ENCODE results near the gene KLRC3. TPM values are rescaled to one million over a fixed set of nuclear protein-coding genes. Genes with fewer than 3 reads are reported as not detected.
A peak's percentile ranks its signal among the peaks of the same experiment; 100 is the strongest.
"Not testable (repeated sequence)": the region's sequence is repeated elsewhere in the genome, so short reads cannot be mapped to it uniquely, and the experiment has no call there.

The KLRC3 gene
- total and polyA plus RNA-seq, 10 donors: 0.13 to 5.8 (median 2.3) TPM

- intact Hi-C loops (cut with DNase I; ENCODE audit: low total_unique reads): no loop called here
- Histone ChIP-seq H3K36me3 (no peaks in the 10 kb centered on the region), H3K27ac (no peak overlapping the region), H3K27me3 (replicated peaks in 1 of 7) (no peaks in the 10 kb centered on the region), H3K9me3 (no peaks in the 10 kb centered on the region), H3K4me3 (no peak overlapping the region), H3K4me1 (no peaks in the 10 kb centered on the region)
- WGBS, 5 donors: 86 to 100% (median 89%) methylated on average over 4 of the region's 4 CpGs
- no peak for TF ChIP-seq CTCF (IDR thresholded peaks at IDR 0.05 in 8 of 11, conservative IDR thresholded peaks at IDR 0.05 in 3 of 11)
- no peak for TF ChIP-seq POLR2AphosphoS5 (IDR thresholded peaks at IDR 0.05)
- no peak for TF ChIP-seq POLR2A (IDR thresholded peaks at IDR 0.05)
- no peak for DNase-seq
Measured at GRCh38 chr12:10448236-10448635, 27.8 kb upstream of the KLRC3 start.

GRCh38 chr12:10446052-10446451, 25.7 kb upstream of the KLRC3 start:
- H3K4me3 ChIP-seq; H3K27me3 ChIP-seq (replicated peaks in 1 of 7); H3K4me1 ChIP-seq; DNase-seq; H3K36me3 ChIP-seq; H3K27ac ChIP-seq; H3K9me3 ChIP-seq; intact Hi-C loops (cut with DNase I; ENCODE audit: low total_unique reads): not testable (repeated sequence)
- 71 to 80% (median 77%) methylated on average over 5 of the region's 5 CpGs for WGBS, 5 donors

- H3K4me3 ChIP-seq; intact Hi-C loops (cut with DNase I; ENCODE audit: low total_unique reads); H3K36me3 ChIP-seq; H3K27ac ChIP-seq; H3K27me3 ChIP-seq (replicated peaks in 1 of 7); H3K9me3 ChIP-seq; DNase-seq; H3K4me1 ChIP-seq: not testable (repeated sequence)
- 84 to 93% (median 92%) methylated on average over 7 to 8 of the region's 8 CpGs for WGBS, 5 donors
Measured at GRCh38 chr12:10441144-10441543, 20.7 kb upstream of the KLRC3 start.

GRCh38 chr12:10439608-10440274, 19.3 kb upstream of the KLRC3 start:
- H3K9me3 ChIP-seq; H3K36me3 ChIP-seq; H3K27ac ChIP-seq; H3K4me3 ChIP-seq; intact Hi-C loops (cut with DNase I; ENCODE audit: low total_unique reads); H3K27me3 ChIP-seq (replicated peaks in 1 of 7); DNase-seq; H3K4me1 ChIP-seq: not testable (repeated sequence)
- 73 to 99% (median 88%) methylated on average over 2 of the region's 2 CpGs for WGBS, 5 donors

- H3K4me1 ChIP-seq; DNase-seq; H3K9me3 ChIP-seq; H3K27ac ChIP-seq; H3K27me3 ChIP-seq (replicated peaks in 1 of 7); H3K36me3 ChIP-seq; H3K4me3 ChIP-seq; intact Hi-C loops (cut with DNase I; ENCODE audit: low total_unique reads): not testable (repeated sequence)
- 33 to 75% (median 60%) methylated on average over 1 to 2 of the region's 2 CpGs; no CpG with 5 or more reads in 1 of the 5 donors for WGBS, 5 donors
Measured at GRCh38 chr12:10437601-10438000, 17.2 kb upstream of the KLRC3 start.

GRCh38 chr12:10435816-10436215, 15.4 kb upstream of the KLRC3 start, which contains the start of gene KLRC2:
TSS of gene KLRC2 (minus strand) at chr12:10436010. CDS start at chr12:10435986, 24 bp downstream.
- H3K4me1 ChIP-seq; H3K36me3 ChIP-seq; H3K9me3 ChIP-seq; intact Hi-C loops (cut with DNase I; ENCODE audit: low total_unique reads); DNase-seq; H3K27me3 ChIP-seq (replicated peaks in 1 of 7): not testable (repeated sequence)
- 33 to 38% (median 36%) methylated on average over 3 of the region's 3 CpGs for WGBS, 5 donors
- Histone ChIP-seq H3K27ac (peak within 1 kb of the TSS in 1 of 8 donors; percentile 46), H3K4me3 (peak within 1 kb of the TSS in 2 of 8 donors; percentile 4 to 37)

- H3K27ac ChIP-seq; H3K27me3 ChIP-seq (replicated peaks in 1 of 7); H3K4me1 ChIP-seq; H3K36me3 ChIP-seq; intact Hi-C loops (cut with DNase I; ENCODE audit: low total_unique reads); H3K9me3 ChIP-seq; H3K4me3 ChIP-seq; DNase-seq: not testable (repeated sequence)
- WGBS, 5 donors: 75 to 89% (median 79%) methylated on average over 4 of the region's 4 CpGs
Measured at GRCh38 chr12:10430623-10431022, 10.2 kb upstream of the KLRC3 start.

GRCh38 chr12:10425938-10426337, 5.5 kb upstream of the KLRC3 start:
- H3K9me3 ChIP-seq; H3K36me3 ChIP-seq; DNase-seq; H3K27me3 ChIP-seq (replicated peaks in 1 of 7); intact Hi-C loops (cut with DNase I; ENCODE audit: low total_unique reads); H3K27ac ChIP-seq; H3K4me3 ChIP-seq; H3K4me1 ChIP-seq: not testable (repeated sequence)
- 84 to 93% (median 89%) methylated on average over 7 to 8 of the region's 8 CpGs for WGBS, 5 donors

- DNase-seq; H3K27me3 ChIP-seq (replicated peaks in 1 of 7); H3K27ac ChIP-seq; H3K36me3 ChIP-seq; H3K4me1 ChIP-seq; intact Hi-C loops (cut with DNase I; ENCODE audit: low total_unique reads); H3K9me3 ChIP-seq; H3K4me3 ChIP-seq: not testable (repeated sequence)
- 84 to 100% (median 88%) methylated on average over 1 of the region's 1 CpG; no CpG with 5 or more reads in 1 of the 5 donors for WGBS, 5 donors
Measured at GRCh38 chr12:10424260-10424899, 4.0 kb upstream of the KLRC3 start.

GRCh38 chr12:10422159-10422558, 1.8 kb upstream of the KLRC3 start:
- H3K4me1 ChIP-seq; H3K27me3 ChIP-seq (replicated peaks in 1 of 7); intact Hi-C loops (cut with DNase I; ENCODE audit: low total_unique reads); H3K36me3 ChIP-seq; DNase-seq; H3K9me3 ChIP-seq; H3K27ac ChIP-seq; H3K4me3 ChIP-seq: not testable (repeated sequence)
- WGBS, 5 donors: 48 to 77% (median 58%) methylated on average over 2 of the region's 3 CpGs

Data from spleen (tissue), 11 donors.